CD1c-positive myeloid dendritic cell (primary cell): Measurements from ENCODE around the gene G0S2.
"Not testable (repeated sequence)": the region's sequence is repeated elsewhere in the genome, so short reads cannot be mapped to it uniquely, and the experiment has no call there.

Experiments
- DNase-seq: peaks from one replicate; pipeline ENCODE4 v3.0.0-alpha.2; 2016; ENCODE audit errors: extremely low spot score

The G0S2 gene

GRCh38 chr1:209678981-209679539 lies 3.8 kb downstream of the G0S2 start:
- DNase-seq, result no peak

- no peak for DNase-seq
Measured at GRCh38 chr1:209685821-209686220, 10.6 kb downstream of the G0S2 start.

GRCh38 chr1:209686322-209686721 lies 11.1 kb downstream of the G0S2 start:
- no peak for DNase-seq

- no peak for DNase-seq
Measured at GRCh38 chr1:209688746-209689234, 13.6 kb downstream of the G0S2 start.

- DNase-seq, result no peak
Measured at GRCh38 chr1:209689477-209689876, 14.3 kb downstream of the G0S2 start.

- no peak for DNase-seq
Measured at GRCh38 chr1:209691237-209691636, 16.0 kb downstream of the G0S2 start.

GRCh38 chr1:209692296-209692695 lies 17.1 kb downstream of the G0S2 start:
- no peak for DNase-seq

- DNase-seq, result peak; percentile 84
Measured at GRCh38 chr1:209692745-209693504, 17.7 kb downstream of the G0S2 start.

GRCh38 chr1:209696673-209697072 lies 21.5 kb downstream of the G0S2 start:
- DNase-seq, result no peak

GRCh38 chr1:209697126-209697525 lies 21.9 kb downstream of the G0S2 start:
- no peak for DNase-seq

- not testable (repeated sequence) for DNase-seq
Measured at GRCh38 chr1:209700686-209701085, 25.5 kb downstream of the G0S2 start.

- DNase-seq, result no peak
Measured at GRCh38 chr1:209702832-209703231, 27.6 kb downstream of the G0S2 start.

- DNase-seq, result peak; percentile 61
Measured at GRCh38 chr1:209703834-209704504, 28.8 kb downstream of the G0S2 start.

- DNase-seq, result peak; percentile 59
Measured at GRCh38 chr1:209704584-209704983, 29.4 kb downstream of the G0S2 start, which contains the start of gene HSD11B1. HSD11B1 (plus strand) TSS chr1:209704846; CDS start chr1:209704943, 97 bp downstream.

- DNase-seq, result no peak
Measured at GRCh38 chr1:209705033-209705598, 29.9 kb downstream of the G0S2 start.

- no peak for DNase-seq
Measured at GRCh38 chr1:209706622-209707021, 31.4 kb downstream of the G0S2 start.

GRCh38 chr1:209707308-209707707 lies 32.1 kb downstream of the G0S2 start:
- DNase-seq, result no peak

- DNase-seq, result no peak
Measured at GRCh38 chr1:209708297-209708696, 33.1 kb downstream of the G0S2 start.

GRCh38 chr1:209710093-209710492 lies 34.9 kb downstream of the G0S2 start:
- DNase-seq, result no peak

- no peak for DNase-seq
Measured at GRCh38 chr1:209710847-209711246, 35.6 kb downstream of the G0S2 start.

GRCh38 chr1:209714338-209714737 lies 39.1 kb downstream of the G0S2 start:
- no peak for DNase-seq

- no peak for DNase-seq
Measured at GRCh38 chr1:209715314-209715713, 40.1 kb downstream of the G0S2 start.
